Caco-2 (cell line): ENCODE data around the gene LRRC3B. TPM values are rescaled to one million over a fixed set of nuclear protein-coding genes. Genes with fewer than 3 reads are reported as not detected.

Source experiments
- BruUV-seq: library from RNA; stranded (reverse); fragments of 400-500 nt; replicated peaks from 2 replicates; lab custom pipeline; 2021; lab: Mats Ljungman, UMichigan
- CTCF ChIA-PET: fragments of 300-600 bp; sonication (Branson Sonifier 250); formaldehyde crosslinking; loops from one replicate; lab custom pipeline; 2022; ENCODE audit warnings: antibody characterized with exemption; lab: Charles Lee
- POLR2A ChIA-PET: fragments of 300-600 bp; sonication (Branson Sonifier 250); formaldehyde crosslinking; loops from one replicate; lab custom pipeline; 2022; ENCODE audit warnings: antibody characterized with exemption; lab: Charles Lee
- DNase-seq, 2 experiments: peaks; one replicate each; pipeline versions ENCODE4 v3.0.0 to v3.0.0-alpha.2; 2020 to 2022
- H3K27me3 ChIP-seq: replicated peaks from 2 replicates; pipeline ENCODE4 v1.6.0; 2011; ENCODE audit warnings: low read length; ENCODE audit not compliant: control insufficient read depth, insufficient read depth
- H3K36me3 ChIP-seq: 2 replicates; pipeline ENCODE4 v1.5.1; 2011; ENCODE audit warnings: low read length; ENCODE audit not compliant: control insufficient read depth, insufficient read depth
- H3K4me1 ChIP-seq: fragments of 250-450 bp; sonication (Bioruptor Pico); 2 replicates; pipeline ENCODE4 v1.5.1; 2020; ENCODE audit warnings: mild to moderate bottlenecking
- H3K4me3 ChIP-seq: 2 replicates; pipeline ENCODE4 v1.5.1; 2011; ENCODE audit warnings: low read depth, mild to moderate bottlenecking, control low read depth, low read length
- H3K9me3 ChIP-seq: fragments of 250-450 bp; sonication (Bioruptor Pico); 2 replicates; pipeline ENCODE4 v1.5.1; 2020; ENCODE audit warnings: mild to moderate bottlenecking, moderate library complexity
- H3K27ac Mint-ChIP-seq: one replicate; pipeline ENCODE4 v1.8.0; 2022; ENCODE audit warnings: mixed read lengths; ENCODE audit not compliant: unreplicated experiment
- H3K27me3 Mint-ChIP-seq: one replicate; pipeline ENCODE4 v1.8.0; 2022; ENCODE audit warnings: mixed read lengths; ENCODE audit not compliant: insufficient read depth, unreplicated experiment
- H3K36me3 Mint-ChIP-seq: one replicate; pipeline ENCODE4 v1.8.0; 2022; ENCODE audit warnings: mild to moderate bottlenecking, mixed read lengths; ENCODE audit not compliant: insufficient read depth, unreplicated experiment
- H3K4me1 Mint-ChIP-seq: one replicate; pipeline ENCODE4 v1.8.0; 2022; ENCODE audit warnings: low read depth, mixed read lengths; ENCODE audit not compliant: unreplicated experiment
- H3K4me3 Mint-ChIP-seq: one replicate; pipeline ENCODE4 v1.8.0; 2022; ENCODE audit warnings: mild to moderate bottlenecking, moderate library complexity, mixed read lengths; ENCODE audit not compliant: unreplicated experiment
- H3K9me3 Mint-ChIP-seq: one replicate; pipeline ENCODE4 v1.8.0; 2022; ENCODE audit warnings: mixed read lengths; ENCODE audit not compliant: unreplicated experiment
- intact Hi-C: fragments of 100-400 bp; cut with micrococcal nuclease; formaldehyde crosslinking; loops from one replicate; pipeline ENCODE4 v1.10.0; 2022; ENCODE audit not compliant: unreplicated experiment
- total RNA-seq: library from RNA; stranded (reverse); gene quantifications from 2 replicates; pipeline ENCODE4 v1.2.3, GENCODE V29; 2022
- TF ChIP-seq, protein P1 (sequence below), 2 experiments: fragments of 200-600 bp in 1 of 2; IDR thresholded peaks; 1 replicate in 1 of 2; 2 replicates in 1 of 2; pipeline versions ENCODE4 v1.5.1 to v1.8.0; 2011 to 2022; ENCODE audit warnings: antibody characterized with exemption in 1 of 2, control low read depth in 1 of 2, inconsistent platforms in 1 of 2, low read depth in 1 of 2, low read length in 1 of 2, mild to moderate bottlenecking in 1 of 2, moderate library complexity in 1 of 2; ENCODE audit not compliant: insufficient read depth in 1 of 2, severe bottlenecking in 1 of 2, unreplicated experiment in 1 of 2

LRRC3B gene
- total RNA-seq, 1 experiment from 2014 or later, result not detected

- POLR2A ChIA-PET, result interaction anchor here (0.7 kb wide), 1 partner anchor 53 kb away, joined by 3 read pairs; no protein-coding TSS in a partner anchor
- Mint-ChIP-seq H3K36me3 (no peaks in the 10 kb centered on the region), H3K9me3 (no peaks in the 10 kb centered on the region), H3K4me3 (no peak overlapping the region), H3K27ac (no peak overlapping the region), H3K27me3 (no peaks in the 10 kb centered on the region), H3K4me1 (no peaks in the 10 kb centered on the region)
- no peak for DNase-seq
- Histone ChIP-seq H3K4me1 (no peaks in the 10 kb centered on the region), H3K9me3 (no peaks in the 10 kb centered on the region), H3K4me3 (no peak overlapping the region), H3K27me3 (no peaks in the 10 kb centered on the region), H3K36me3 (no peaks in the 10 kb centered on the region)
- intact Hi-C loops, result no loop called here
- TF ChIP-seq, protein P1, sequence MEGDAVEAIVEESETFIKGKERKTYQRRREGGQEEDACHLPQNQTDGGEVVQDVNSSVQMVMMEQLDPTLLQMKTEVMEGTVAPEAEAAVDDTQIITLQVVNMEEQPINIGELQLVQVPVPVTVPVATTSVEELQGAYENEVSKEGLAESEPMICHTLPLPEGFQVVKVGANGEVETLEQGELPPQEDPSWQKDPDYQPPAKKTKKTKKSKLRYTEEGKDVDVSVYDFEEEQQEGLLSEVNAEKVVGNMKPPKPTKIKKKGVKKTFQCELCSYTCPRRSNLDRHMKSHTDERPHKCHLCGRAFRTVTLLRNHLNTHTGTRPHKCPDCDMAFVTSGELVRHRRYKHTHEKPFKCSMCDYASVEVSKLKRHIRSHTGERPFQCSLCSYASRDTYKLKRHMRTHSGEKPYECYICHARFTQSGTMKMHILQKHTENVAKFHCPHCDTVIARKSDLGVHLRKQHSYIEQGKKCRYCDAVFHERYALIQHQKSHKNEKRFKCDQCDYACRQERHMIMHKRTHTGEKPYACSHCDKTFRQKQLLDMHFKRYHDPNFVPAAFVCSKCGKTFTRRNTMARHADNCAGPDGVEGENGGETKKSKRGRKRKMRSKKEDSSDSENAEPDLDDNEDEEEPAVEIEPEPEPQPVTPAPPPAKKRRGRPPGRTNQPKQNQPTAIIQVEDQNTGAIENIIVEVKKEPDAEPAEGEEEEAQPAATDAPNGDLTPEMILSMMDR (IDR thresholded peaks at IDR 0.05; ENCODE audit: insufficient read depth in 1 of 2, low read depth in 1 of 2, low read length in 1 of 2, severe bottlenecking in 1 of 2, unreplicated experiment in 1 of 2), result no peak
- CTCF ChIA-PET, result no interaction called here
- no TSS peak for BruUV-seq
Observed at GRCh38 chr3:26719134-26719533, 96.6 kb downstream of the LRRC3B start.

DNA sequence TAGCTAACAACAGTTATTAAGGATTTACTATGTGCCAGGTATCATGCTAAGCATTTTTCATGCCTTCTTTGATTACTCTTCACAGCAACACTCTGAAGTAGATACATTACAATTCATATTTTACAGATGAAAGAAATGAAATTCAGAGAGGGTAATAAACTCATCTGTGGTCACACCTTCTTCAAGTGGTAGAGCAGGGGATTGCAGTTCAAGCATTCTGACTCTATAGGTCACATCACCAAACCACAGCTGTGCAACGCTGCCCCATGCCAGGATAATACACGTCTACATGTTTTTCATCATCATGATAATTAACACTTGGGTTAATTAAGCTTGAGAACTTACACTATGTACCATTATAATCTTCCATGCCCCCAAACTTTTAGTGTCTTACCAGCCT, 98.5 kb downstream of the LRRC3B start:
- Mint-ChIP-seq H3K4me1 (no peaks in the 10 kb centered on the region), H3K9me3 (no peaks in the 10 kb centered on the region), H3K36me3 (no peaks in the 10 kb centered on the region), H3K4me3 (no peak overlapping the region), H3K27ac (no peak overlapping the region), H3K27me3 (no peaks in the 10 kb centered on the region)
- intact Hi-C loops, result no loop called here
- ChIA-PET POLR2A (no interaction called here), CTCF (no interaction called here)
- H3K4me1 ChIP-seq, result no peaks in the 10 kb centered on the region
- TF ChIP-seq, protein P1 (IDR thresholded peaks at IDR 0.05; ENCODE audit: insufficient read depth in 1 of 2, low read depth in 1 of 2, low read length in 1 of 2, severe bottlenecking in 1 of 2, unreplicated experiment in 1 of 2), result no peak
- no peaks in the 10 kb centered on the region for H3K9me3 ChIP-seq
- no peak for DNase-seq
- no peak overlapping the region for H3K4me3 ChIP-seq
- H3K36me3 ChIP-seq, result no peaks in the 10 kb centered on the region
- BruUV-seq, result no TSS peak
- no peaks in the 10 kb centered on the region for H3K27me3 ChIP-seq

GRCh38 chr3:26731843-26732242, 109.3 kb downstream of the LRRC3B start:
- Mint-ChIP-seq H3K27ac (no peak overlapping the region), H3K4me3 (no peak overlapping the region), H3K9me3 (no peaks in the 10 kb centered on the region), H3K36me3 (no peaks in the 10 kb centered on the region), H3K27me3 (peaks cover 1% of the 10 kb centered on the region), H3K4me1 (no peaks in the 10 kb centered on the region)
- H3K36me3 ChIP-seq, result no peaks in the 10 kb centered on the region
- TF ChIP-seq, protein P1 (IDR thresholded peaks at IDR 0.05; ENCODE audit: insufficient read depth in 1 of 2, low read depth in 1 of 2, low read length in 1 of 2, severe bottlenecking in 1 of 2, unreplicated experiment in 1 of 2), result no peak
- CTCF ChIA-PET, result no interaction called here
- intact Hi-C loops, result no loop called here
- H3K4me1 ChIP-seq, result no peaks in the 10 kb centered on the region
- no peaks in the 10 kb centered on the region for H3K27me3 ChIP-seq
- no peak overlapping the region for H3K4me3 ChIP-seq
- H3K9me3 ChIP-seq, result no peaks in the 10 kb centered on the region
- BruUV-seq, result no TSS peak
- DNase-seq, result no peak
- POLR2A ChIA-PET, result no interaction called here
